Fibroblast of pulmonary artery (primary cell): Measurements from ENCODE around the gene TNS4.

Experiments used
- DNase-seq: peaks from one replicate; pipeline ENCODE4 v3.0.0-alpha.2; 2010; ENCODE audit warnings: low read depth
- H3K4me3 ChIP-seq: replicated peaks from 2 replicates; pipeline ENCODE4 v1.5.1; 2011; ENCODE audit warnings: low read depth, mild to moderate bottlenecking, control low read depth, low read length, moderate library complexity
- CTCF ChIP-seq: IDR thresholded peaks from 2 replicates; pipeline ENCODE4 v1.5.1; 2011; ENCODE audit warnings: mild to moderate bottlenecking, control low read depth, low read length, inconsistent platforms; ENCODE audit errors: missing control alignments

Gene TNS4

GRCh38 chr17:40515011-40515410 lies 13.6 kb upstream of the TNS4 start:
- no peak for TF ChIP-seq CTCF
- H3K4me3 ChIP-seq: no peak overlapping the region
- DNase-seq: no peak

GRCh38 chr17:40514013-40514875 lies 12.8 kb upstream of the TNS4 start:
- no peak overlapping the region for H3K4me3 ChIP-seq

GRCh38 chr17:40511667-40512220 lies 10.3 kb upstream of the TNS4 start:
- DNase-seq: no peak
- no peak overlapping the region for H3K4me3 ChIP-seq
- TF ChIP-seq CTCF: no peak

More at GRCh38 chr17:40514013-40514875, 12.8 kb upstream of the TNS4 start:
- no peak for TF ChIP-seq CTCF
- no peak for DNase-seq

GRCh38 chr17:40511136-40511535 lies 9.7 kb upstream of the TNS4 start:
- no peak for TF ChIP-seq CTCF
- DNase-seq: no peak
- no peak overlapping the region for H3K4me3 ChIP-seq

- no peak overlapping the region for H3K4me3 ChIP-seq
- DNase-seq: no peak
- TF ChIP-seq CTCF: no peak
Measured at GRCh38 chr17:40510328-40510648, 8.9 kb upstream of the TNS4 start.

GRCh38 chr17:40509626-40510327 lies 8.4 kb upstream of the TNS4 start:
- TF ChIP-seq CTCF: no peak
- H3K4me3 ChIP-seq: no peak overlapping the region
- DNase-seq: no peak
